Right lobe of liver (tissue), 4 donors: ENCODE data around the gene RASSF7.

Experiments used
- CTCF ChIP-seq, 4 donors: fragments of 200-600 bp in 3 of 4; fragments of 450-650 bp in 1 of 4; IDR thresholded peaks; one replicate each; pipeline versions ENCODE4 v1.5.1 to v1.8.0; 2016 to 2022; ENCODE audit warnings: antibody characterized with exemption in 4 of 4, mild to moderate bottlenecking in 2 of 4
- POLR2A ChIP-seq: fragments of 450-650 bp; IDR thresholded peaks from one replicate; pipeline ENCODE4 v1.6.1; 2017; ENCODE audit warnings: antibody characterized with exemption, mild to moderate bottlenecking
- donor health status: DM: no; HTN: no; CAD: no.
- donor health status: DM: no; HTN: no; CAD: no.
- donor health status: DM: no; HTN: yes; CAD: no.

- TF ChIP-seq CTCF (IDR thresholded peaks at IDR 0.05) (no peak), POLR2A (no peak)
Measured at GRCh38 chr11:550746-551085, 10.1 kb upstream of the RASSF7 start.
